SK-N-SH (cell line): ENCODE data around the gene SDSL. TPM values are rescaled to one million over a fixed set of nuclear protein-coding genes. Genes with fewer than 3 reads are reported as not detected.

Experiments
- CTCF ChIA-PET: fragments of 300-600, 350-600 bp; formaldehyde crosslinking; extraction: SDS; loops from one replicate; lab custom pipeline; 2021; lab: Yijun Ruan, JAX
- POLR2A ChIA-PET: fragments of 350-600 bp; sonication (Branson Sonifier 250); formaldehyde crosslinking; extraction: SDS; loops from one replicate; lab custom pipeline; 2020; ENCODE audit warnings: antibody characterized with exemption, inconsistent platforms; lab: Yijun Ruan, JAX
- DNase-seq: peaks from one replicate; pipeline ENCODE4 v3.0.0; 2012
- H2AFZ ChIP-seq: fragments of 200-600 bp; sonication (generic); 2 replicates; pipeline ENCODE4 v1.8.1; 2016; ENCODE audit warnings: antibody characterized with exemption, mild to moderate bottlenecking, low read depth
- H3F3A ChIP-seq: fragments of 200-600 bp; sonication (generic); replicated peaks from 2 replicates; pipeline ENCODE3; 2016; ENCODE audit warnings: antibody characterized with exemption, mild to moderate bottlenecking; ENCODE audit not compliant: insufficient read depth
- H3K27ac ChIP-seq, 2 experiments: fragments of 200-500 bp in 1 of 2; fragments of 200-600 bp in 1 of 2; sonication (Bioruptor generic) in 1 of 2; sonication (generic), shearing (Covaris generic) in 1 of 2; 2 replicates each; pipeline versions ENCODE4 v1.5.1 to v1.6.1; 2014 to 2016; ENCODE audit warnings: low read depth in 2 of 2, inconsistent platforms in 1 of 2, low read length in 1 of 2, mild to moderate bottlenecking in 1 of 2, mixed read lengths in 1 of 2
- H3K27me3 ChIP-seq: fragments of 200-600 bp; sonication (generic), shearing (Covaris generic); 2 replicates; pipeline ENCODE4 v1.6.1; 2016; ENCODE audit warnings: mixed run types; ENCODE audit not compliant: insufficient read depth
- H3K36me3 ChIP-seq, 2 experiments: fragments of 200-500 bp in 1 of 2; fragments of 200-600 bp in 1 of 2; sonication (Bioruptor generic) in 1 of 2; sonication (generic) in 1 of 2; replicated peaks in 1 of 2; 2 replicates each; pipeline versions ENCODE3 to v1.5.1; 2014 to 2016; ENCODE audit warnings: low read length in 1 of 2, mild to moderate bottlenecking in 1 of 2; ENCODE audit not compliant: insufficient read depth in 2 of 2, control insufficient read depth in 1 of 2
- H3K4me1 ChIP-seq, 2 experiments: fragments of 200-500 bp in 1 of 2; fragments of 200-600 bp in 1 of 2; sonication (Bioruptor generic) in 1 of 2; sonication (generic), shearing (Covaris generic) in 1 of 2; 2 replicates each; pipeline versions ENCODE4 v1.5.1 to v1.6.1; 2014 to 2016; ENCODE audit warnings: low read depth in 1 of 2, low read length in 1 of 2, mixed run types in 1 of 2; ENCODE audit not compliant: insufficient read depth in 2 of 2, control insufficient read depth in 1 of 2
- H3K4me2 ChIP-seq: fragments of 200-600 bp; sonication (generic), shearing (Covaris generic); 2 replicates; pipeline ENCODE4 v1.6.1; 2017; ENCODE audit warnings: mixed run types
- H3K4me3 ChIP-seq, 2 experiments: fragments of 200-500 bp in 1 of 2; fragments of 200-600 bp in 1 of 2; sonication (Bioruptor generic) in 1 of 2; sonication (generic), shearing (Covaris generic) in 1 of 2; 2 replicates each; pipeline versions ENCODE4 v1.5.1 to v1.8.1; 2014 to 2016; ENCODE audit warnings: low read depth in 2 of 2, inconsistent platforms in 1 of 2, low read length in 1 of 2, mild to moderate bottlenecking in 1 of 2, mixed read lengths in 1 of 2, moderate library complexity in 1 of 2
- H3K79me2 ChIP-seq: fragments of 200-600 bp; sonication (generic); 2 replicates; pipeline ENCODE4 v1.8.1; 2017; ENCODE audit warnings: mild to moderate bottlenecking; ENCODE audit not compliant: insufficient read depth
- H3K9ac ChIP-seq: fragments of 200-600 bp; sonication (generic); 2 replicates; pipeline ENCODE4 v1.6.1; 2017; ENCODE audit warnings: mixed run types
- H3K9me2 ChIP-seq: fragments of 200-600 bp; sonication (generic); 2 replicates; pipeline ENCODE4 v1.6.1; 2017; ENCODE audit warnings: mixed run types
- H3K9me3 ChIP-seq: fragments of 200-600 bp; sonication (generic); 2 replicates; pipeline ENCODE4 v1.6.1; 2017; ENCODE audit warnings: mixed run types, mild to moderate bottlenecking, moderate library complexity
- H4K20me1 ChIP-seq: fragments of 200-600 bp; sonication (generic); 2 replicates; pipeline ENCODE4 v1.6.1; 2017; ENCODE audit warnings: mild to moderate bottlenecking, mixed run types; ENCODE audit not compliant: insufficient read depth
- CHD2 ChIP-seq: fragments of 150-350 bp; IDR thresholded peaks from 2 replicates; pipeline ENCODE4 v1.6.1; 2018; ENCODE audit warnings: low read length; ENCODE audit not compliant: partially characterized antibody
- CTCF ChIP-seq: fragments of 200-600 bp; sonication (generic); IDR thresholded peaks from 2 replicates; pipeline ENCODE4 v1.6.1; 2017; ENCODE audit warnings: antibody characterized with exemption, mild to moderate bottlenecking, moderate library complexity
- ELF1 ChIP-seq: IDR thresholded peaks from 2 replicates; pipeline ENCODE4 v1.4.0; 2012
- FOXJ3 ChIP-seq: sonication (generic); formaldehyde crosslinking; IDR thresholded peaks from 2 replicates; pipeline ENCODE4 v1.5.1; 2020; ENCODE audit warnings: mild to moderate bottlenecking, missing genetic modification reagents
- FOXM1 ChIP-seq: IDR thresholded peaks from 2 replicates; pipeline ENCODE4 v1.4.0; 2012; ENCODE audit warnings: low read depth, mild to moderate bottlenecking
- GATA2 ChIP-seq: sonication (generic); formaldehyde crosslinking; IDR thresholded peaks from 2 replicates; pipeline ENCODE4 v1.5.0; 2020; ENCODE audit warnings: mild to moderate bottlenecking, missing genetic modification reagents
- NFIC ChIP-seq: IDR thresholded peaks from 2 replicates; pipeline ENCODE4 v1.4.0; 2012; ENCODE audit warnings: borderline replicate concordance
- PBX3 ChIP-seq: IDR thresholded peaks from 2 replicates; pipeline ENCODE4; 2012
- RAD21 ChIP-seq: IDR thresholded peaks from 2 replicates; pipeline ENCODE4 v1.6.1; 2012; ENCODE audit warnings: mild to moderate bottlenecking, low read length
- RXRA ChIP-seq: IDR thresholded peaks from 2 replicates; pipeline ENCODE4 v1.4.0; 2012; ENCODE audit warnings: low read depth, mild to moderate bottlenecking, borderline replicate concordance
- SMC3 ChIP-seq: IDR thresholded peaks from 2 replicates; pipeline ENCODE4 v1.6.1; 2012; ENCODE audit warnings: low read depth, low read length, improper control_type of control experiment
- TCF12 ChIP-seq: IDR thresholded peaks from 2 replicates; pipeline ENCODE4 v1.4.0; 2012
- TEAD4 ChIP-seq: IDR thresholded peaks from 2 replicates; pipeline ENCODE4 v1.4.0; 2012; ENCODE audit warnings: mild to moderate bottlenecking, borderline replicate concordance; ENCODE audit not compliant: insufficient read depth
- USF1 ChIP-seq: IDR thresholded peaks from 2 replicates; pipeline ENCODE4 v1.4.0; 2012; ENCODE audit warnings: low read depth, borderline replicate concordance
- USF2 ChIP-seq: fragments of 150-350 bp; IDR thresholded peaks from 2 replicates; pipeline ENCODE4 v1.6.1; 2017; ENCODE audit warnings: antibody characterized with exemption, low read length, low read depth, borderline replicate concordance
- YY1 ChIP-seq: IDR thresholded peaks from 2 replicates; pipeline ENCODE4 v1.4.0; 2012; ENCODE audit warnings: low read depth, mild to moderate bottlenecking
- ZBTB33 ChIP-seq: IDR thresholded peaks from 2 replicates; pipeline ENCODE4 v1.4.0; 2012; ENCODE audit warnings: low read depth, borderline replicate concordance
- WGBS: methylation state at CpG from one replicate; pipeline ENCODE4 v1.1.6; 2017; ENCODE audit warnings: low lambda C conversion rate; 5-methylcytosine and 5-hydroxymethylcytosine counted together
- polyA plus RNA-seq, 3 experiments: library from polyadenylated mRNA; depleted of rRNA; stranded (reverse); fragments of >200 nt; gene quantifications; 2 replicates each; pipeline ENCODE4 v1.2.3, GENCODE V29; 2012

The SDSL gene
- polyA plus RNA-seq, 1 of the 3 experiments (the other 2 are of a cell fraction) = 33.7 TPM

- Histone ChIP-seq H3K27ac (no peak overlapping the region), H3K9me2 (no peaks in the 10 kb centered on the region), H4K20me1 (0 out of 2 replicates have a peak, but pooled peaks cover 12% of the 10 kb centered on the region), H2AFZ (peak overlapping the region; percentile 70), H3K4me2 (no peak overlapping the region; the same call in 1 of the 2 replicates), H3K4me3 (peak overlapping the region; percentile 18 to 44; a peak in 3 of 4 replicates), H3K9ac (no peak overlapping the region), H3K27me3 (peaks cover 65% of the 10 kb centered on the region), H3K79me2 (no peaks in the 10 kb centered on the region), H3K4me1 (no peaks in the 10 kb centered on the region; a peak in 1 of 4 replicates), H3K36me3 (no peaks in the 10 kb centered on the region), H3F3A (no peaks in the 10 kb centered on the region), H3K9me3 (no peaks in the 10 kb centered on the region)
- POLR2A ChIA-PET = no interaction called here
- CTCF ChIA-PET = interaction anchor here (0.5 to 3.8 kb wide), 35 partner anchors 9 to 457 kb away, joined by 3 to 44 read pairs (median 4); partner anchors contain the start of gene SDS
- 12% methylated on average over 19 of the region's 25 CpGs for WGBS
- peak; percentile 87 for DNase-seq
- TF ChIP-seq GATA2 (CRISPR knock-in tag) (no peak), USF2 (no peak), CHD2 (peak; percentile 90), YY1 (no peak), TCF12 (no peak), RXRA (no peak), USF1 (no peak), SMC3 (peak; percentile 78), PBX3 (no peak), FOXJ3 (CRISPR knock-in tag) (no peak), ZBTB33 (0 out of 2 replicates have a peak, but pooled peaks have one; percentile 24), CTCF (peak; percentile 82), RAD21 (peak; percentile 75), TEAD4 (no peak), FOXM1 (no peak), ELF1 (0 out of 2 replicates have a peak, but pooled peaks have one; percentile 8), NFIC (no peak)
Measured at GRCh38 chr12:113462117-113462774, 40.1 kb downstream of the SDSL start.
